Chondrocyte (in vitro differentiated cells): ENCODE measurements around the gene NACC1. TPM values are rescaled to one million over a fixed set of nuclear protein-coding genes. Genes with fewer than 3 reads are reported as not detected.

Experiments used
- DNase-seq: peaks from one replicate; pipeline ENCODE4 v3.0.0; 2021; ENCODE audit warnings: mixed read lengths, low spot score
- H3K27ac Mint-ChIP-seq: one replicate; pipeline ENCODE4 v1.8.0; 2021; ENCODE audit warnings: mild to moderate bottlenecking, moderate library complexity, mixed read lengths; ENCODE audit not compliant: unreplicated experiment
- H3K27me3 Mint-ChIP-seq: 2 replicates; pipeline ENCODE4 v1.8.0; 2021; ENCODE audit warnings: low read depth, mixed read lengths
- H3K36me3 Mint-ChIP-seq: 2 replicates; pipeline ENCODE4 v1.8.0; 2021; ENCODE audit warnings: low read depth, mixed read lengths
- H3K4me1 Mint-ChIP-seq: 2 replicates; pipeline ENCODE4 v1.8.0; 2021; ENCODE audit warnings: low read depth, mild to moderate bottlenecking, mixed read lengths
- H3K4me3 Mint-ChIP-seq: one replicate; pipeline ENCODE4 v1.8.0; 2021; ENCODE audit warnings: mild to moderate bottlenecking, moderate library complexity, mixed read lengths; ENCODE audit not compliant: unreplicated experiment
- H3K9me3 Mint-ChIP-seq: 2 replicates; pipeline ENCODE4 v1.8.0; 2021; ENCODE audit warnings: low read depth, mixed read lengths
- CTCF ChIP-seq: fragments of 200-600 bp; sonication (generic); IDR thresholded peaks from 2 replicates; pipeline ENCODE4 v1.5.0; 2021; ENCODE audit warnings: antibody characterized with exemption, mild to moderate bottlenecking, moderate library complexity
- total RNA-seq: library from RNA; stranded (reverse); gene quantifications from 3 replicates; pipeline ENCODE4 v1.2.1, GENCODE V29; 2021

The NACC1 gene
- total RNA-seq, 1 donor from 2014 or later, result 47.3 TPM

- Mint-ChIP-seq H3K36me3 (peaks cover 7% of the 10 kb centered on the region), H3K4me1 (peaks cover 63% of the 10 kb centered on the region), H3K27me3 (peaks cover 11% of the 10 kb centered on the region), H3K4me3 (no peak overlapping the region), H3K9me3 (no peaks in the 10 kb centered on the region), H3K27ac (no peak overlapping the region)
- no peak for DNase-seq
- TF ChIP-seq CTCF, result no peak
Measured at GRCh38 chr19:13094771-13095392, 23.2 kb upstream of the NACC1 start.

GRCh38 chr19:13095393-13095784 is 22.7 kb upstream of the NACC1 start:
- no peaks in the 10 kb centered on the region for H3K9me3 Mint-ChIP-seq

GRCh38 chr19:13095934-13096927 is 21.8 kb upstream of the NACC1 start:
- no peak for DNase-seq
- Mint-ChIP-seq H3K36me3 (peaks cover 9% of the 10 kb centered on the region), H3K4me1 (peaks cover 50% of the 10 kb centered on the region), H3K4me3 (no peak overlapping the region), H3K27me3 (peaks cover 11% of the 10 kb centered on the region), H3K9me3 (no peaks in the 10 kb centered on the region), H3K27ac (no peak overlapping the region)
- peak; percentile 31 for TF ChIP-seq CTCF

More at GRCh38 chr19:13095393-13095784, 22.7 kb upstream of the NACC1 start:
- Mint-ChIP-seq H3K27me3 (peaks cover 11% of the 10 kb centered on the region), H3K4me3 (no peak overlapping the region), H3K27ac (no peak overlapping the region), H3K4me1 (peaks cover 58% of the 10 kb centered on the region), H3K36me3 (peaks cover 9% of the 10 kb centered on the region)
- DNase-seq, result no peak
- TF ChIP-seq CTCF, result no peak

- Mint-ChIP-seq H3K36me3 (peaks cover 9% of the 10 kb centered on the region), H3K27me3 (peaks cover 11% of the 10 kb centered on the region), H3K4me3 (no peak overlapping the region), H3K27ac (no peak overlapping the region), H3K9me3 (no peaks in the 10 kb centered on the region), H3K4me1 (peaks cover 41% of the 10 kb centered on the region)
- DNase-seq, result no peak
- TF ChIP-seq CTCF, result no peak
Measured at GRCh38 chr19:13097033-13097462, 21.0 kb upstream of the NACC1 start.

- Mint-ChIP-seq H3K4me3 (no peak overlapping the region), H3K27ac (no peak overlapping the region), H3K36me3 (peaks cover 9% of the 10 kb centered on the region), H3K9me3 (no peaks in the 10 kb centered on the region), H3K27me3 (peaks cover 11% of the 10 kb centered on the region), H3K4me1 (peaks cover 37% of the 10 kb centered on the region)
- peak; percentile 88 for DNase-seq
- TF ChIP-seq CTCF, result no peak
Measured at GRCh38 chr19:13097463-13098258, 20.4 kb upstream of the NACC1 start.
